CD4-positive, alpha-beta T cell (primary cell): ENCODE measurements around the gene TOR1AIP1. TPM values are rescaled to one million over a fixed set of nuclear protein-coding genes. Genes with fewer than 3 reads are reported as not detected.

Experiments used
- ATAC-seq: fragments of 200-7000 bp; cut with Tn5 transposase; one replicate; pipeline ENCODE4 v1.10.0; 2022; ENCODE audit warnings: mild to moderate bottlenecking; ENCODE audit not compliant: poor library complexity
- CTCF ChIA-PET: fragments of 350-600 bp; sonication (Branson Sonifier 250); formaldehyde crosslinking; loops from one replicate; lab custom pipeline; 2021; ENCODE audit warnings: antibody characterized with exemption, inconsistent platforms; lab: Charles Lee
- POLR2A ChIA-PET: fragments of 350-600 bp; sonication (Branson Sonifier 250); formaldehyde crosslinking; loops from one replicate; lab custom pipeline; 2021; ENCODE audit warnings: antibody characterized with exemption, inconsistent platforms; lab: Charles Lee
- DNase-seq, 14 experiments: peaks; one replicate each; pipeline ENCODE4 v3.0.0-alpha.2; 2013 to 2020; ENCODE audit warnings: mixed read lengths in 2 of 14
- H3K27ac ChIP-seq, 2 donors: one replicate each; pipeline versions ENCODE4 v1.5.1 to v1.7.0; 2013; ENCODE audit warnings: low read length in 2 of 2, low read depth in 1 of 2, mild to moderate bottlenecking in 1 of 2
- H3K27me3 ChIP-seq, 2 experiments: 1 replicate in 1 of 2; 2 replicates in 1 of 2; pipeline versions ENCODE4 v1.6.1 to v1.7.0; 2013; ENCODE audit warnings: low read length in 2 of 2, control low read depth in 1 of 2, mild to moderate bottlenecking in 1 of 2, moderate library complexity in 1 of 2; ENCODE audit not compliant: insufficient read depth in 2 of 2, control insufficient read depth in 1 of 2
- H3K36me3 ChIP-seq: one replicate; pipeline ENCODE4 v1.6.1; 2013; ENCODE audit warnings: low read length, control low read depth; ENCODE audit not compliant: insufficient read depth
- H3K4me1 ChIP-seq: one replicate; pipeline ENCODE4 v1.6.1; 2013; ENCODE audit warnings: low read length, control low read depth; ENCODE audit not compliant: insufficient read depth
- H3K4me3 ChIP-seq: one replicate; pipeline ENCODE4 v1.5.1; 2013; ENCODE audit warnings: mild to moderate bottlenecking, low read length, moderate library complexity
- H3K9me3 ChIP-seq, 2 experiments: 1 replicate in 1 of 2; 2 replicates in 1 of 2; pipeline versions ENCODE4 v1.6.1 to v1.7.0; 2013; ENCODE audit warnings: low read length in 2 of 2, mild to moderate bottlenecking in 2 of 2, control low read depth in 1 of 2, moderate library complexity in 1 of 2; ENCODE audit not compliant: control insufficient read depth in 1 of 2, insufficient read depth in 1 of 2
- H3K27ac Mint-ChIP-seq: one replicate; pipeline ENCODE4 v1.8.0; 2020; ENCODE audit warnings: mixed read lengths
- H3K27me3 Mint-ChIP-seq: one replicate; pipeline ENCODE4 v1.8.0; 2021; ENCODE audit warnings: mixed read lengths
- H3K36me3 Mint-ChIP-seq: one replicate; pipeline ENCODE4 v1.8.0; 2021; ENCODE audit warnings: low read depth, mixed read lengths
- H3K4me1 Mint-ChIP-seq: one replicate; pipeline ENCODE4 v1.8.0; 2021; ENCODE audit warnings: low read depth, mixed read lengths
- H3K4me3 Mint-ChIP-seq: one replicate; pipeline ENCODE4 v1.8.0; 2020; ENCODE audit warnings: mild to moderate bottlenecking, mixed read lengths
- H3K9me3 Mint-ChIP-seq: one replicate; pipeline ENCODE4 v1.8.0; 2020; ENCODE audit warnings: mixed read lengths
- CTCF ChIP-seq: fragments of 200-600 bp; IDR thresholded peaks from one replicate; pipeline ENCODE4 v1.8.0; 2022; ENCODE audit warnings: antibody characterized with exemption, mild to moderate bottlenecking
- intact Hi-C, 2 experiments: fragments of 100-400 bp; cut with DNase I in 1 of 2; cut with micrococcal nuclease in 1 of 2; formaldehyde crosslinking; loops; one replicate each; pipeline versions ENCODE4 v1.15.1 to v1.9.0; 2023 to 2025; cut with DNase I, micrococcal nuclease
- total RNA-seq, 174 experiments: library from RNA in 2 of 174; stranded (reverse) in 2 of 174; gene quantifications; one replicate each; pipeline ENCODE4 v1.2.3 and lab custom pipeline; 2021 to 2026

The TOR1AIP1 gene
- total RNA-seq, 2 experiments from 2014 or later = 93.8 to 94.4 TPM

GRCh38 chr1:179966551-179966950, 84.5 kb downstream of the TOR1AIP1 start:
- CTCF ChIA-PET = no interaction called here

GRCh38 chr1:179968284-179968993, 86.4 kb downstream of the TOR1AIP1 start:
- no peak overlapping the region for H3K4me3 ChIP-seq
- Mint-ChIP-seq H3K9me3 (no peaks in the 10 kb centered on the region), H3K36me3 (peaks cover 58% of the 10 kb centered on the region), H3K27ac (no peak overlapping the region), H3K27me3 (no peaks in the 10 kb centered on the region), H3K4me3 (no peak overlapping the region), H3K4me1 (peaks cover 63% of the 10 kb centered on the region)
- intact Hi-C loops = no loop called here
- ChIA-PET POLR2A (no interaction called here), CTCF (interaction anchor here (0.7 kb wide), 1 partner anchor 151 kb away, joined by 3 read pairs; no protein-coding TSS in a partner anchor)
- H3K4me1 ChIP-seq = peaks cover 19% of the 10 kb centered on the region
- peaks cover 2% of the 10 kb centered on the region for H3K36me3 ChIP-seq
- no peak overlapping the region for H3K27ac ChIP-seq
- no peaks in the 10 kb centered on the region for H3K27me3 ChIP-seq
- H3K9me3 ChIP-seq = peaks cover 4 to 13% of the 10 kb centered on the region in 2 experiments
- no peak for TF ChIP-seq CTCF
- ATAC-seq = no peak
- DNase-seq = no peak

More at GRCh38 chr1:179966551-179966950, 84.5 kb downstream of the TOR1AIP1 start:
- no peaks in the 10 kb centered on the region for H3K27me3 Mint-ChIP-seq
- Histone ChIP-seq H3K4me3 (no peak overlapping the region), H3K27ac (no peak overlapping the region), H3K4me1 (peaks cover 19% of the 10 kb centered on the region), H3K9me3 (peaks cover 8 to 13% of the 10 kb centered on the region in 2 experiments), H3K27me3 (no peaks in the 10 kb centered on the region), H3K36me3 (peaks cover 8% of the 10 kb centered on the region)
- H3K36me3 Mint-ChIP-seq = peaks cover 63% of the 10 kb centered on the region
- intact Hi-C loops = no loop called here
- DNase-seq (no peak), ATAC-seq (no peak)
- H3K27ac Mint-ChIP-seq = no peak overlapping the region
- H3K4me1 Mint-ChIP-seq = peaks cover 59% of the 10 kb centered on the region
- TF ChIP-seq CTCF = no peak
- no peak overlapping the region for H3K4me3 Mint-ChIP-seq
- POLR2A ChIA-PET = interaction anchor here (0.8 to 1.8 kb wide), 2 partner anchors 12 to 84 kb away, joined by 6 to 7 read pairs; partner anchors contain the start of genes CEP350 and TOR1AIP1
- no peaks in the 10 kb centered on the region for H3K9me3 Mint-ChIP-seq

GRCh38 chr1:179968994-179969919, 87.2 kb downstream of the TOR1AIP1 start:
- no peak overlapping the region for H3K27ac Mint-ChIP-seq
- no peaks in the 10 kb centered on the region for H3K9me3 Mint-ChIP-seq
- Histone ChIP-seq H3K36me3 (peaks cover 2% of the 10 kb centered on the region), H3K4me3 (no peak overlapping the region), H3K27ac (no peak overlapping the region), H3K9me3 (peaks cover 4 to 13% of the 10 kb centered on the region in 2 experiments), H3K4me1 (peaks cover 19% of the 10 kb centered on the region), H3K27me3 (no peaks in the 10 kb centered on the region)
- no peak for ATAC-seq
- peaks cover 60% of the 10 kb centered on the region for H3K4me1 Mint-ChIP-seq
- ChIA-PET CTCF (no interaction called here), POLR2A (no interaction called here)
- no peak for TF ChIP-seq CTCF
- no peaks in the 10 kb centered on the region for H3K27me3 Mint-ChIP-seq
- intact Hi-C loops = no loop called here
- no peak for DNase-seq
- peaks cover 55% of the 10 kb centered on the region for H3K36me3 Mint-ChIP-seq
- no peak overlapping the region for H3K4me3 Mint-ChIP-seq

Other genes with a start within 250 kb of the TOR1AIP1 start
- under 1 TPM; 0.08 to 0.17 TPM for gene FAM163A, start 139.0 kb upstream of the TOR1AIP1 start, total RNA-seq
- 10 to 100 TPM; 71.6 to 72.7 TPM for gene TOR1AIP2, start 4.5 kb upstream of the TOR1AIP1 start, total RNA-seq
- gene CEP350, start 72.5 kb downstream of the TOR1AIP1 start, total RNA-seq = 10 to 100 TPM; 45.5 to 51.4 TPM